GM23338 (cell line): Measurements from ENCODE around the gene HMOX2.

Source experiments
- EZH2 ChIP-seq: fragments of 200-600 bp; sonication (generic); IDR thresholded peaks from one replicate; pipeline ENCODE4 v1.8.0; 2017; ENCODE audit warnings: antibody characterized with exemption, mild to moderate bottlenecking, low read depth; ENCODE audit not compliant: unreplicated experiment
- EZH2phosphoT487 ChIP-seq: fragments of 200-600 bp; sonication (generic); IDR thresholded peaks from one replicate; pipeline ENCODE4 v1.8.1; 2018; ENCODE audit warnings: antibody characterized with exemption; ENCODE audit not compliant: unreplicated experiment
- JUNB ChIP-seq: IDR thresholded peaks from one replicate; pipeline ENCODE4 v1.6.1; 2016; ENCODE audit warnings: antibody characterized with exemption; ENCODE audit not compliant: unreplicated experiment
- POLR2AphosphoS5 ChIP-seq: IDR thresholded peaks from 2 replicates; pipeline ENCODE4 v1.6.1; 2016; ENCODE audit warnings: antibody characterized with exemption, low read depth
- ZNF331 ChIP-seq: fragments of 250-450 bp; sonication (Bioruptor Pico); IDR thresholded peaks from 2 replicates; pipeline ENCODE4 v1.5.0; 2020; ENCODE audit warnings: low read depth, mild to moderate bottlenecking, moderate library complexity
- TF ChIP-seq, protein P1 (sequence below), 2 experiments: fragments of 200-600 bp in 1 of 2; sonication (generic) in 1 of 2; conservative IDR thresholded peaks; 2 replicates each; pipeline versions ENCODE4 v1.5.1 to v1.6.1; 2016 to 2017; ENCODE audit warnings: antibody characterized with exemption in 2 of 2, low read depth in 2 of 2, mild to moderate bottlenecking in 2 of 2, moderate library complexity in 1 of 2
- TF ChIP-seq, protein P2 (sequence below): IDR thresholded peaks from one replicate; pipeline ENCODE4 v1.6.1; 2018; ENCODE audit warnings: antibody characterized with exemption; ENCODE audit not compliant: unreplicated experiment

DNA sequence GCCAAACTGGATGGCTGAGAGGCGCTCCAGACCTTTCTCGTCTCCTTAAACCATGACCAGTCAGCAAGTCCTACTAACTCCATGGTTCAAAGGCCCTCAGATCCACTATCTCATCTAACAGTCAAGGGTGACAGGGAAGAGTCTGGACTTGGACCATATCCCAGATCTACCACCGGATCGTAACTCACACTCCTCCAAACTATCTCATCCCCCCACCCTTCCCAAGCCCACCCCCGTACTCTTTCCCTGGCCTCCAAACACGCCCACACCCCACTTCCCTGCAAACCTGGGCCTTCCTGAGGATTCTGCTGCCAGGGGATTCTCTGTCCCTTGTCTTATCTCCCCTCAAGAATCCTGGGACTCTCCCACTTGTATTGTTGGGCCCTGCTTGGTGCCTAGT is 57.3 kb downstream of the HMOX2 start:
- no peak for TF ChIP-seq EZH2phosphoT487
- TF ChIP-seq, protein P1, sequence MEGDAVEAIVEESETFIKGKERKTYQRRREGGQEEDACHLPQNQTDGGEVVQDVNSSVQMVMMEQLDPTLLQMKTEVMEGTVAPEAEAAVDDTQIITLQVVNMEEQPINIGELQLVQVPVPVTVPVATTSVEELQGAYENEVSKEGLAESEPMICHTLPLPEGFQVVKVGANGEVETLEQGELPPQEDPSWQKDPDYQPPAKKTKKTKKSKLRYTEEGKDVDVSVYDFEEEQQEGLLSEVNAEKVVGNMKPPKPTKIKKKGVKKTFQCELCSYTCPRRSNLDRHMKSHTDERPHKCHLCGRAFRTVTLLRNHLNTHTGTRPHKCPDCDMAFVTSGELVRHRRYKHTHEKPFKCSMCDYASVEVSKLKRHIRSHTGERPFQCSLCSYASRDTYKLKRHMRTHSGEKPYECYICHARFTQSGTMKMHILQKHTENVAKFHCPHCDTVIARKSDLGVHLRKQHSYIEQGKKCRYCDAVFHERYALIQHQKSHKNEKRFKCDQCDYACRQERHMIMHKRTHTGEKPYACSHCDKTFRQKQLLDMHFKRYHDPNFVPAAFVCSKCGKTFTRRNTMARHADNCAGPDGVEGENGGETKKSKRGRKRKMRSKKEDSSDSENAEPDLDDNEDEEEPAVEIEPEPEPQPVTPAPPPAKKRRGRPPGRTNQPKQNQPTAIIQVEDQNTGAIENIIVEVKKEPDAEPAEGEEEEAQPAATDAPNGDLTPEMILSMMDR (conservative IDR thresholded peaks at IDR 0.05; ENCODE audit: low read depth in 2 of 2): no peak
- no peak for TF ChIP-seq JUNB
- TF ChIP-seq EZH2: no peak
- TF ChIP-seq, protein P2, sequence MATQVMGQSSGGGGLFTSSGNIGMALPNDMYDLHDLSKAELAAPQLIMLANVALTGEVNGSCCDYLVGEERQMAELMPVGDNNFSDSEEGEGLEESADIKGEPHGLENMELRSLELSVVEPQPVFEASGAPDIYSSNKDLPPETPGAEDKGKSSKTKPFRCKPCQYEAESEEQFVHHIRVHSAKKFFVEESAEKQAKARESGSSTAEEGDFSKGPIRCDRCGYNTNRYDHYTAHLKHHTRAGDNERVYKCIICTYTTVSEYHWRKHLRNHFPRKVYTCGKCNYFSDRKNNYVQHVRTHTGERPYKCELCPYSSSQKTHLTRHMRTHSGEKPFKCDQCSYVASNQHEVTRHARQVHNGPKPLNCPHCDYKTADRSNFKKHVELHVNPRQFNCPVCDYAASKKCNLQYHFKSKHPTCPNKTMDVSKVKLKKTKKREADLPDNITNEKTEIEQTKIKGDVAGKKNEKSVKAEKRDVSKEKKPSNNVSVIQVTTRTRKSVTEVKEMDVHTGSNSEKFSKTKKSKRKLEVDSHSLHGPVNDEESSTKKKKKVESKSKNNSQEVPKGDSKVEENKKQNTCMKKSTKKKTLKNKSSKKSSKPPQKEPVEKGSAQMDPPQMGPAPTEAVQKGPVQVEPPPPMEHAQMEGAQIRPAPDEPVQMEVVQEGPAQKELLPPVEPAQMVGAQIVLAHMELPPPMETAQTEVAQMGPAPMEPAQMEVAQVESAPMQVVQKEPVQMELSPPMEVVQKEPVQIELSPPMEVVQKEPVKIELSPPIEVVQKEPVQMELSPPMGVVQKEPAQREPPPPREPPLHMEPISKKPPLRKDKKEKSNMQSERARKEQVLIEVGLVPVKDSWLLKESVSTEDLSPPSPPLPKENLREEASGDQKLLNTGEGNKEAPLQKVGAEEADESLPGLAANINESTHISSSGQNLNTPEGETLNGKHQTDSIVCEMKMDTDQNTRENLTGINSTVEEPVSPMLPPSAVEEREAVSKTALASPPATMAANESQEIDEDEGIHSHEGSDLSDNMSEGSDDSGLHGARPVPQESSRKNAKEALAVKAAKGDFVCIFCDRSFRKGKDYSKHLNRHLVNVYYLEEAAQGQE: no peak
- TF ChIP-seq POLR2AphosphoS5: no peak
- no peak for TF ChIP-seq ZNF331
